A549 (cell line): ENCODE results near the gene TTN. TPM values are rescaled to one million over a fixed set of nuclear protein-coding genes. Genes with fewer than 3 reads are reported as not detected.
"Not testable (repeated sequence)": the region's sequence is repeated elsewhere in the genome, so short reads cannot be mapped to it uniquely, and the experiment has no call there.

ENCODE experiments used
- ATAC-seq, 2 experiments: fragments of 200-7000 bp in 1 of 2; fragments of >200 bp in 1 of 2; cut with Nextera tagmentation in 1 of 2; cut with Tn5 transposase in 1 of 2; 3 replicates each; pipeline versions ENCODE4 v1.8.0 to v1.9.1; 2018 to 2020; ENCODE audit warnings: mild to moderate bottlenecking in 1 of 2, moderate library complexity in 1 of 2
- CTCF ChIA-PET: fragments of 300-600 bp; sonication (Branson Sonifier 250); formaldehyde crosslinking; extraction: SDS; loops from one replicate; lab custom pipeline; 2021; ENCODE audit warnings: antibody characterized with exemption, inconsistent platforms; lab: Yijun Ruan, JAX
- POLR2A ChIA-PET: fragments of 350-600 bp; formaldehyde crosslinking; extraction: SDS; loops from one replicate; lab custom pipeline; 2021; ENCODE audit warnings: antibody characterized with exemption, inconsistent platforms; lab: Yijun Ruan, JAX
- DNase-seq, 2 experiments: peaks; one replicate each; pipeline versions ENCODE4 v3.0.0 to v3.0.0-alpha.2; 2011 to 2016; ENCODE audit warnings: low read depth in 1 of 2, low spot score in 1 of 2
- FAIRE-seq: peaks from 2 replicates; lab custom pipeline; 2011; peaks lifted over from hg19 to GRCh38; lab: Jason Lieb, UNC
- H3K27ac ChIP-seq, 2 experiments: fragments of >200 bp; sonication (Bioruptor Twin); formaldehyde crosslinking; 3 replicates each; pipeline ENCODE4 v1.5.1; 2016 to 2017
- H3K4me1 ChIP-seq: fragments of >200 bp; sonication (Bioruptor Twin); formaldehyde crosslinking; 3 replicates; pipeline ENCODE4 v1.6.1; 2016
- H3K4me2 ChIP-seq: fragments of >200 bp; sonication (Bioruptor Twin); formaldehyde crosslinking; 3 replicates; pipeline ENCODE4 v1.6.1; 2016
- H3K4me3 ChIP-seq: fragments of >200 bp; sonication (Bioruptor Twin); formaldehyde crosslinking; 3 replicates; pipeline ENCODE4 v1.5.1; 2016
- H3K9me3 ChIP-seq: fragments of >200 bp; sonication (Bioruptor Twin); formaldehyde crosslinking; 3 replicates; pipeline ENCODE4 v1.6.1; 2016
- CBX8 ChIP-seq: fragments of 200-600 bp; sonication (generic); IDR thresholded peaks from 2 replicates; pipeline ENCODE4 v1.6.1; 2016
- CHD4 ChIP-seq: fragments of 200-600 bp; sonication (generic); IDR thresholded peaks from 2 replicates; pipeline ENCODE4 v1.6.1; 2016; ENCODE audit warnings: antibody characterized with exemption, mild to moderate bottlenecking, borderline replicate concordance
- ESRRA ChIP-seq: fragments of 150-350 bp; IDR thresholded peaks from 2 replicates; pipeline ENCODE4 v1.6.1; 2014; ENCODE audit warnings: mild to moderate bottlenecking, low read length, borderline replicate concordance
- FOSL2 ChIP-seq, 2 experiments: fragments of 450-650 bp in 1 of 2; fragments of >200 bp in 1 of 2; sonication (Bioruptor Twin) in 1 of 2; formaldehyde crosslinking; IDR thresholded peaks; 2 replicates each; pipeline versions ENCODE4 v1.5.0 to v1.6.1; 2016 to 2020; ENCODE audit warnings: mild to moderate bottlenecking in 1 of 2, moderate library complexity in 1 of 2
- GATA3 ChIP-seq: IDR thresholded peaks from 2 replicates; pipeline ENCODE4 v1.6.1; 2012; ENCODE audit warnings: borderline replicate concordance
- HOXB13 ChIP-seq: fragments of 250-450 bp; sonication (Bioruptor Pico); IDR thresholded peaks from 2 replicates; pipeline ENCODE4 v1.5.0; 2020; ENCODE audit warnings: low read depth, mild to moderate bottlenecking, moderate library complexity
- JUN ChIP-seq, 2 experiments: fragments of >200 bp; sonication (Bioruptor Twin); formaldehyde crosslinking; IDR thresholded peaks; 2 replicates in 1 of 2; 3 replicates in 1 of 2; pipeline ENCODE4 v1.6.1; 2016 to 2017
- KDM5A ChIP-seq: fragments of 200-600 bp; sonication (generic); IDR thresholded peaks from 2 replicates; pipeline ENCODE4 v1.6.1; 2016; ENCODE audit warnings: antibody characterized with exemption, mild to moderate bottlenecking
- MAZ ChIP-seq: fragments of 150-350 bp; IDR thresholded peaks from 2 replicates; pipeline ENCODE4 v1.6.1; 2014; ENCODE audit warnings: antibody characterized with exemption, low read depth, low read length, borderline replicate concordance
- NFE2L2 ChIP-seq: fragments of 150-350 bp; conservative IDR thresholded peaks from 2 replicates; pipeline ENCODE4 v1.6.1; 2014; ENCODE audit warnings: low read length
- NPAS2 ChIP-seq: fragments of 250-450 bp; sonication (Bioruptor Pico); IDR thresholded peaks from 2 replicates; pipeline ENCODE4 v1.8.0; 2022; ENCODE audit warnings: mild to moderate bottlenecking, moderate library complexity, borderline replicate concordance
- POLR2AphosphoS2 ChIP-seq: conservative IDR thresholded peaks from 2 replicates; pipeline ENCODE4 v1.6.1; 2012; ENCODE audit warnings: low read length, improper control_type of control experiment, inconsistent platforms
- RNF2 ChIP-seq: fragments of 200-600 bp; sonication (generic); IDR thresholded peaks from 2 replicates; pipeline ENCODE4 v1.6.1; 2016; ENCODE audit warnings: low read depth, mild to moderate bottlenecking, antibody characterized with exemption, moderate library complexity, borderline replicate concordance
- SMC3 ChIP-seq: fragments of >200 bp; sonication (Bioruptor Twin); formaldehyde crosslinking; IDR thresholded peaks from 3 replicates; pipeline ENCODE4 v1.6.1; 2018; ENCODE audit warnings: inconsistent platforms
- SREBF2 ChIP-seq: fragments of 450-650 bp; IDR thresholded peaks from 2 replicates; pipeline ENCODE4 v1.6.1; 2014; ENCODE audit warnings: mild to moderate bottlenecking, moderate library complexity
- ZC3H11A ChIP-seq: fragments of 450-650 bp; IDR thresholded peaks from 2 replicates; pipeline ENCODE4 v1.6.1; 2014; ENCODE audit warnings: antibody characterized with exemption, mild to moderate bottlenecking
- ZFP36 ChIP-seq: fragments of 450-650 bp; IDR thresholded peaks from 2 replicates; pipeline ENCODE4 v1.6.1; 2014; ENCODE audit warnings: borderline replicate concordance; ENCODE audit not compliant: partially characterized antibody
- WGBS: methylation state at CpG from one replicate; pipeline ENCODE4 v1.1.6; 2017; ENCODE audit errors: missing lambda C conversion rate; 5-methylcytosine and 5-hydroxymethylcytosine counted together
- polyA plus RNA-seq, 4 experiments: library from polyadenylated mRNA; depleted of rRNA in 3 of 4; stranded (reverse); fragments of >200 nt; fragmentation: RNase III in 1 of 4; extraction: RNeasy Plus Mini Kit Qiagen cat#74134 plus additional on column Dnase treatment in 1 of 4; gene quantifications; 2 replicates in 3 of 4; 3 replicates in 1 of 4; pipeline ENCODE4 v1.2.3, GENCODE V29; 2011 to 2017
- TF ChIP-seq, protein P1 (sequence below): IDR thresholded peaks from 2 replicates; pipeline ENCODE4 v1.6.1; 2012; ENCODE audit warnings: low read depth, borderline replicate concordance
- TF ChIP-seq, protein P2 (sequence below): IDR thresholded peaks from 2 replicates; pipeline ENCODE4 v1.6.1; 2012
- TF ChIP-seq, protein P3 (sequence below): IDR thresholded peaks from 2 replicates; pipeline ENCODE4 v1.6.1; 2012
- TF ChIP-seq, protein P4 (sequence below): fragments of >200 bp; sonication (Bioruptor Twin); formaldehyde crosslinking; IDR thresholded peaks from 3 replicates; pipeline ENCODE4 v1.6.1; 2016

TTN gene
- polyA plus RNA-seq, 2 of the 4 experiments (the other 2 are of a cell fraction): under 0.01 TPM; not detected in 1

DNA sequence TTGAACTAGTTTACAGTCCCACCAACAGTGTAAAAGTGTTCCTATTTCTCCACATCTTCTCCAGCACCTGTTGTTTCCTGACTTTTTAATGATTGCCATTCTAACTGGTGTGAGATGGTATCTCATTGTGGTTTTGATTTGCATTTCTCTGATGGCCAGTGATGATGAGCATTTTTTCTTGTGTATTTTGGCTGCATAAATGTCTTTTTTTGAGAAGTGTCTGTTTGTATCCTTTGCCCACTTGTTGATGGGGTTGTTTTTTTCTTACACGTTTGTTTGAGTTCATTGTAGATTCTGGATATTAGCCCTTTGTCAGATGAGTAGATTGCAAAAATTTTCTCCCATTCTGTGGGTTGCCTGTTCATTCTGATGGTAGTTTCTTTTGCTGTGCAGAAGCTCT is 281.8 kb downstream of the TTN start:
- CTCF ChIA-PET: interaction anchor here (1.2 kb wide), 1 partner anchor 15 kb away, joined by 3 read pairs; no protein-coding TSS in a partner anchor
- 95% methylated on average over 1 of the region's 1 CpG for WGBS
- FAIRE-seq, H3K4me1 ChIP-seq, H3K4me2 ChIP-seq, H3K27ac ChIP-seq, H3K9me3 ChIP-seq, H3K4me3 ChIP-seq, POLR2A ChIA-PET, ATAC-seq, DNase-seq: not testable (repeated sequence)

DNA sequence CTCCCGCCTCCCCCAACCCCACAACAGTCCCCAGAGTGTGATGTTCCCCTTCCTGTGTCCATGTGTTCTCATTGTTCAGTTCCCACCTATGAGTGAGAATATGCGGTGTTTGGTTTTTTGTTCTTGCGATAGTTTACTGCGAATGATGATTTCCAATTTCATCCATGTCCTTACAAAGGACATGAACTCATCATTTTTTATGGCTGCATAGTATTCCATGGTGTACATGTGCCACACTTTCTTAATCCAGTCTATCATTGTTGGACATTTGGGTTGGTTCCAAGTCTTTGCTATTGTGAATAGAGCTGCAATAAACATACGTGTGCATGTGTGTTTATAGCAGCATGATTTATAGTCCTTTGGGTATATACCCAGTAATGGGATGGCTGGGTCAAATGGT is 282.2 kb downstream of the TTN start:
- DNase-seq, H3K27ac ChIP-seq, H3K9me3 ChIP-seq, H3K4me3 ChIP-seq, CTCF ChIA-PET, ATAC-seq, H3K4me1 ChIP-seq, FAIRE-seq, H3K4me2 ChIP-seq: not testable (repeated sequence)
- WGBS: 89% methylated on average over 4 of the region's 5 CpGs
- POLR2A ChIA-PET: interaction anchor here (0.6 kb wide), 1 partner anchor 597 kb away, joined by 4 read pairs; no protein-coding TSS in a partner anchor

DNA sequence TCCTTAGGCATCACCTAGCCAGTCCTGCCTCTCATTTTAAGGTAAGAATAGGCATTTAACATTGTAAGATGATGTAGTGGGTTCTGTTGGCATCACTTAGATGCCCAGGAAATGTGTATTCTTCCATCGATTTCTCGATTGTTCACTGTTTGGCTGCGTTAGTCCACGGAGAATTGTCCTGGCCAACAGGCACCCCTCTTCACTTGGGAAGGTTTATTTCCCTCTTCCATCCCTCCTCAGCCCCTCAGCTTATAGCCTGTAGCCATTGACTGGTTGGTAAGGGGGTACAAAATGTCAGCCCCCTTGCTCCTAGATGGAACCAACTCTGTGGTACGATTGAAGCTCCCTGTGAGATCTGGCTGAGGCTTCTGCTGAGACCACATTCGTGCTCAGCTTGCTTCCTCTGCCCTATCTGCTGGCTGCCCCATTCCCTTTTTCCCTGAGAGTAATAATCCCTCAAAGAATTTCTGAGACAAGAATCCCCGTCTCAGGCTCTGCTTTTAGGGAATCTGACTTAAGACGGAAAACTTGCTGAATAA is 283.6 kb downstream of the TTN start:
- Histone ChIP-seq H3K27ac (peak overlapping the region; percentile 74 to 79), H3K4me3 (peak overlapping the region; percentile 67), H3K4me1 (no peaks in the 10 kb centered on the region), H3K9me3 (no peaks in the 10 kb centered on the region), H3K4me2 (peak overlapping the region; percentile 90)
- no peak for FAIRE-seq
- whole genome bisulfite sequencing: 21% methylated on average over 8 of the region's 8 CpGs
- TF ChIP-seq RNF2 (no peak), HOXB13 (CRISPR knock-in tag) (no peak), MAZ (no peak), SMC3 (no peak)
- TF ChIP-seq, protein P1, sequence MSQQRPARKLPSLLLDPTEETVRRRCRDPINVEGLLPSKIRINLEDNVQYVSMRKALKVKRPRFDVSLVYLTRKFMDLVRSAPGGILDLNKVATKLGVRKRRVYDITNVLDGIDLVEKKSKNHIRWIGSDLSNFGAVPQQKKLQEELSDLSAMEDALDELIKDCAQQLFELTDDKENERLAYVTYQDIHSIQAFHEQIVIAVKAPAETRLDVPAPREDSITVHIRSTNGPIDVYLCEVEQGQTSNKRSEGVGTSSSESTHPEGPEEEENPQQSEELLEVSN: no peak
- TF ChIP-seq, protein P2, sequence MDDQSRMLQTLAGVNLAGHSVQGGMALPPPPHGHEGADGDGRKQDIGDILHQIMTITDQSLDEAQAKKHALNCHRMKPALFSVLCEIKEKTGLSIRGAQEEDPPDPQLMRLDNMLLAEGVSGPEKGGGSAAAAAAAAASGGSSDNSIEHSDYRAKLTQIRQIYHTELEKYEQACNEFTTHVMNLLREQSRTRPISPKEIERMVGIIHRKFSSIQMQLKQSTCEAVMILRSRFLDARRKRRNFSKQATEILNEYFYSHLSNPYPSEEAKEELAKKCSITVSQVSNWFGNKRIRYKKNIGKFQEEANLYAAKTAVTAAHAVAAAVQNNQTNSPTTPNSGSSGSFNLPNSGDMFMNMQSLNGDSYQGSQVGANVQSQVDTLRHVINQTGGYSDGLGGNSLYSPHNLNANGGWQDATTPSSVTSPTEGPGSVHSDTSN: no peak
- CTCF ChIA-PET: interaction anchor here (0.9 to 2.5 kb wide), 5 partner anchors 11 to 41 kb away, joined by 3 to 8 read pairs (median 3); no protein-coding TSS in a partner anchor
- peak; percentile 45 to 55; a peak in 5 of 6 replicates for ATAC-seq
- DNase-seq: peak in 1 of 2 experiments; percentile 3
- POLR2A ChIA-PET: interaction anchor here (1.7 kb wide), 1 partner anchor 73 kb away, joined by 4 read pairs; the partner anchor contains the start of genes PJVK and PRKRA

DNA sequence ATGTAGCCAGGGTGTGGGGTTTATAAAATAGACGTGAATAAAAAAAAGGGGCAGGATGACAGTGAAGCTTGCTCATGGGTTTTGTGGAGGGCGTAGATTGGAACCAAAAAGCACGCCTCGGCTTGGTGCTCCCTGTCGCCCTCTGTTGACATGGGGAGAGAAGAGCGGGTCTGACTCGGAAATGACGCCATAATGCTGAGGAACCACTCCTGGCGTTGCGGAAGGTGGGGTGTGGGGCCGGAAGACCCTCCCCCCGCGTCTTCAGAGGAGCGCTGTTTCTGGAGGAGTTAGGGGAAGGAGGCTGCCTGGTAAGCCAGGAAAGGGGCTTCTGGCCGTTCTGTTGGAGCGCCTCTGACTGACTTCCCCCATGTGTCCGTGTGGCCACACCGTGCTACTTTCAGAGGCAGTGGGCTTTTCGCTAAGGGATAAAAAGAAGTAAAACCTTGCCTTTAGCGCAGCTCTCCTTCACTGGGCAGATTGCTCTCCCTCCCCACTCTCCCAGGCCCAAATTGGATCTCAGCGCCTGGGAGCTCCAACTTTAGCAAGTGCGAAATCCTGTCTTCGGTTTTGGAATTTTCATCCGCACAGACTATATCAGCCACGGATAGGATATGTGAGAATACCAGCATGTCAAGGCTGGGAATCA is 284.1 kb downstream of the TTN start:
- H3K4me2 ChIP-seq: peak overlapping the region; percentile 90
- DNase-seq (peak; percentile 68 to 84), ATAC-seq (peak; percentile 95 to 98), FAIRE-seq (no peak)
- peak overlapping the region; percentile 67 for H3K4me3 ChIP-seq
- H3K4me1 ChIP-seq: no peaks in the 10 kb centered on the region
- ChIA-PET POLR2A (interaction anchor here (1.7 kb wide), 1 partner anchor 72 kb away, joined by 4 read pairs; the partner anchor contains the start of genes PJVK and PRKRA), CTCF (interaction anchor here (0.8 to 2.5 kb wide), 10 partner anchors 10 to 72 kb away, joined by 3 to 8 read pairs (median 4); partner anchors contain the start of genes PJVK, PLEKHA3 and PRKRA)
- H3K27ac ChIP-seq: peak overlapping the region; percentile 74 to 79
- WGBS: 35% methylated on average over 25 of the region's 25 CpGs
- H3K9me3 ChIP-seq: no peaks in the 10 kb centered on the region
- TF ChIP-seq RNF2 (no peak), NFE2L2 (no peak), FOSL2 (IDR thresholded peaks at IDR 0.05) (no peak), FOSL2 (CRISPR knock-in tag; IDR thresholded peaks at IDR 0.05) (no peak), JUN (IDR thresholded peaks at IDR 0.05) (peak in 1 of 2 experiments; percentile 49; a peak in 2 of 5 replicates), ZFP36 (no peak), ESRRA (no peak), KDM5A (no peak), CHD4 (no peak), POLR2AphosphoS2 (no peak), SREBF2 (no peak), NPAS2 (CRISPR knock-in tag) (no peak), HOXB13 (CRISPR knock-in tag) (no peak), GATA3 (no peak), CBX8 (no peak), ZC3H11A (no peak), SMC3 (peak; percentile 41)
- TF ChIP-seq, protein P3, sequence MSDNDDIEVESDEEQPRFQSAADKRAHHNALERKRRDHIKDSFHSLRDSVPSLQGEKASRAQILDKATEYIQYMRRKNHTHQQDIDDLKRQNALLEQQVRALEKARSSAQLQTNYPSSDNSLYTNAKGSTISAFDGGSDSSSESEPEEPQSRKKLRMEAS: peak; percentile 77
- TF ChIP-seq, protein P1: no peak
- TF ChIP-seq, protein P2: no peak
- TF ChIP-seq, protein P4, sequence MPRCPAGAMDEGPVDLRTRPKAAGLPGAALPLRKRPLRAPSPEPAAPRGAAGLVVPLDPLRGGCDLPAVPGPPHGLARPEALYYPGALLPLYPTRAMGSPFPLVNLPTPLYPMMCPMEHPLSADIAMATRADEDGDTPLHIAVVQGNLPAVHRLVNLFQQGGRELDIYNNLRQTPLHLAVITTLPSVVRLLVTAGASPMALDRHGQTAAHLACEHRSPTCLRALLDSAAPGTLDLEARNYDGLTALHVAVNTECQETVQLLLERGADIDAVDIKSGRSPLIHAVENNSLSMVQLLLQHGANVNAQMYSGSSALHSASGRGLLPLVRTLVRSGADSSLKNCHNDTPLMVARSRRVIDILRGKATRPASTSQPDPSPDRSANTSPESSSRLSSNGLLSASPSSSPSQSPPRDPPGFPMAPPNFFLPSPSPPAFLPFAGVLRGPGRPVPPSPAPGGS: 0 out of 3 replicates have a peak, but pooled peaks have one; percentile 45
